OCI-LY3 (cell line): ENCODE results near the gene SGMS2.

ENCODE experiments used
- H2AFZ ChIP-seq: fragments of 200-600, 300-600 bp; shearing (Covaris generic); 2 replicates; pipeline ENCODE4 v1.6.0; 2014; ENCODE audit warnings: antibody characterized with exemption, low read depth, low read length
- H3K27ac ChIP-seq: fragments of 200-600, 300-600 bp; sonication (generic); 2 replicates; pipeline ENCODE4 v1.5.1; 2014; ENCODE audit warnings: mild to moderate bottlenecking, low read length, moderate library complexity, mixed read lengths
- H3K27me3 ChIP-seq: fragments of 200-600, 300-600 bp; sonication (generic); 2 replicates; pipeline ENCODE4 v1.6.1; 2014; ENCODE audit warnings: low read depth, low read length, mixed read lengths
- H3K36me3 ChIP-seq: fragments of 200-600, 300-600 bp; sonication (generic); replicated peaks from 2 replicates; pipeline ENCODE3; 2014; ENCODE audit warnings: low read depth, low read length, mixed read lengths
- H3K4me1 ChIP-seq: fragments of 300-600, 200-600 bp; sonication (generic); 2 replicates; pipeline ENCODE4 v1.6.1; 2014; ENCODE audit warnings: low read length, mixed read lengths
- H3K4me2 ChIP-seq: fragments of 200-600, 300-600 bp; sonication (generic); 2 replicates; pipeline ENCODE4 v1.6.1; 2014; ENCODE audit warnings: low read length, mixed read lengths
- H3K4me3 ChIP-seq: fragments of 300-600, 200-600 bp; sonication (generic); 2 replicates; pipeline ENCODE4 v1.5.1; 2014; ENCODE audit warnings: antibody characterized with exemption, mild to moderate bottlenecking, low read length, moderate library complexity
- H3K79me2 ChIP-seq: fragments of 300-600, 200-600 bp; shearing (Covaris generic); 2 replicates; pipeline ENCODE4 v1.6.1; 2014; ENCODE audit warnings: mild to moderate bottlenecking, low read length, mixed read lengths
- H3K9ac ChIP-seq: fragments of 300-600, 200-600 bp; shearing (Covaris generic); 2 replicates; pipeline ENCODE4 v1.6.0; 2014; ENCODE audit warnings: mild to moderate bottlenecking, low read length, moderate library complexity
- H3K9me3 ChIP-seq: fragments of 200-600, 300-600 bp; shearing (Covaris generic); 2 replicates; pipeline ENCODE4 v1.6.1; 2014; ENCODE audit warnings: low read length, mixed read lengths; ENCODE audit not compliant: insufficient read depth
- H4K20me1 ChIP-seq: fragments of 200-600, 300-600 bp; sonication (generic); 2 replicates; pipeline ENCODE4 v1.6.1; 2016; ENCODE audit warnings: low read length, mixed read lengths; ENCODE audit not compliant: insufficient read depth
- EZH2phosphoT487 ChIP-seq: fragments of 200-600 bp; shearing (Covaris generic); IDR thresholded peaks from 2 replicates; pipeline ENCODE4 v1.6.1; 2018; ENCODE audit warnings: antibody characterized with exemption, mixed run types, low read depth
- TF ChIP-seq, protein P1 (sequence below): fragments of 200-600, 300-600 bp; sonication (generic); IDR thresholded peaks from 2 replicates; pipeline ENCODE4 v1.5.1; 2014; ENCODE audit warnings: antibody characterized with exemption, low read length, low read depth

SGMS2 gene

DNA sequence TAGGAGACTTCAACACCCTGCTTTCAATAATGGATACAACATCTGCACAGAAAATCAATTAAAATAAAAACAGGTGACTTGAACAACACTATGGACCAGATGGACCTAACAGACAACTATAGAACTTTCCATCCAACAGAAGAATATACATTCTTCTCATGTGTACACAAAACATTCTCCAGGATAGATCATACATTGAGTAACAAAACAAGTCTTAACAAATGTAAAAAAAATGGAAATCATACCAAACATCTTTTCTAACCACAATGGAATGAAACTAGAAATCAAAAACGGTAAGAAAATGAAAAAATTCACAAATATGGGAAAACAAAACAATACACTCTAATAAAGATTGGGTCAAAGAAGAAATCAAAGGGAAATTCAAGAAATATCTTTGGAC, 131.3 kb downstream of the SGMS2 start:
- H3K79me2 ChIP-seq = no peaks in the 10 kb centered on the region
- H3K4me1 ChIP-seq = no peaks in the 10 kb centered on the region
- no peak overlapping the region for H3K27ac ChIP-seq
- no peak overlapping the region for H3K4me2 ChIP-seq
- no peak for TF ChIP-seq EZH2phosphoT487
- TF ChIP-seq, protein P1, sequence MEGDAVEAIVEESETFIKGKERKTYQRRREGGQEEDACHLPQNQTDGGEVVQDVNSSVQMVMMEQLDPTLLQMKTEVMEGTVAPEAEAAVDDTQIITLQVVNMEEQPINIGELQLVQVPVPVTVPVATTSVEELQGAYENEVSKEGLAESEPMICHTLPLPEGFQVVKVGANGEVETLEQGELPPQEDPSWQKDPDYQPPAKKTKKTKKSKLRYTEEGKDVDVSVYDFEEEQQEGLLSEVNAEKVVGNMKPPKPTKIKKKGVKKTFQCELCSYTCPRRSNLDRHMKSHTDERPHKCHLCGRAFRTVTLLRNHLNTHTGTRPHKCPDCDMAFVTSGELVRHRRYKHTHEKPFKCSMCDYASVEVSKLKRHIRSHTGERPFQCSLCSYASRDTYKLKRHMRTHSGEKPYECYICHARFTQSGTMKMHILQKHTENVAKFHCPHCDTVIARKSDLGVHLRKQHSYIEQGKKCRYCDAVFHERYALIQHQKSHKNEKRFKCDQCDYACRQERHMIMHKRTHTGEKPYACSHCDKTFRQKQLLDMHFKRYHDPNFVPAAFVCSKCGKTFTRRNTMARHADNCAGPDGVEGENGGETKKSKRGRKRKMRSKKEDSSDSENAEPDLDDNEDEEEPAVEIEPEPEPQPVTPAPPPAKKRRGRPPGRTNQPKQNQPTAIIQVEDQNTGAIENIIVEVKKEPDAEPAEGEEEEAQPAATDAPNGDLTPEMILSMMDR = no peak
- H3K9ac ChIP-seq = no peak overlapping the region
- peaks cover 16% of the 10 kb centered on the region for H3K36me3 ChIP-seq
- no peak overlapping the region for H2AFZ ChIP-seq
- no peak overlapping the region for H3K4me3 ChIP-seq
- peaks cover 4% of the 10 kb centered on the region; the same call in 1 of the 2 replicates for H3K9me3 ChIP-seq
- H3K27me3 ChIP-seq = no peaks in the 10 kb centered on the region
- no peaks in the 10 kb centered on the region for H4K20me1 ChIP-seq
